Measurements from ENCODE around the gene ZBTB5. TPM values are rescaled to one million over a fixed set of nuclear protein-coding genes. Genes with fewer than 3 reads are reported as not detected.
A peak's percentile ranks its signal among the peaks of the same experiment; 100 is the strongest.

The ZBTB5 gene
- total and polyA plus RNA-seq, 9 of the 15 experiments (the other 6 are each of a cell fraction or from before 2014, with no cell fraction given): 2.3 to 43.2 (median 15.5) TPM

DNA sequence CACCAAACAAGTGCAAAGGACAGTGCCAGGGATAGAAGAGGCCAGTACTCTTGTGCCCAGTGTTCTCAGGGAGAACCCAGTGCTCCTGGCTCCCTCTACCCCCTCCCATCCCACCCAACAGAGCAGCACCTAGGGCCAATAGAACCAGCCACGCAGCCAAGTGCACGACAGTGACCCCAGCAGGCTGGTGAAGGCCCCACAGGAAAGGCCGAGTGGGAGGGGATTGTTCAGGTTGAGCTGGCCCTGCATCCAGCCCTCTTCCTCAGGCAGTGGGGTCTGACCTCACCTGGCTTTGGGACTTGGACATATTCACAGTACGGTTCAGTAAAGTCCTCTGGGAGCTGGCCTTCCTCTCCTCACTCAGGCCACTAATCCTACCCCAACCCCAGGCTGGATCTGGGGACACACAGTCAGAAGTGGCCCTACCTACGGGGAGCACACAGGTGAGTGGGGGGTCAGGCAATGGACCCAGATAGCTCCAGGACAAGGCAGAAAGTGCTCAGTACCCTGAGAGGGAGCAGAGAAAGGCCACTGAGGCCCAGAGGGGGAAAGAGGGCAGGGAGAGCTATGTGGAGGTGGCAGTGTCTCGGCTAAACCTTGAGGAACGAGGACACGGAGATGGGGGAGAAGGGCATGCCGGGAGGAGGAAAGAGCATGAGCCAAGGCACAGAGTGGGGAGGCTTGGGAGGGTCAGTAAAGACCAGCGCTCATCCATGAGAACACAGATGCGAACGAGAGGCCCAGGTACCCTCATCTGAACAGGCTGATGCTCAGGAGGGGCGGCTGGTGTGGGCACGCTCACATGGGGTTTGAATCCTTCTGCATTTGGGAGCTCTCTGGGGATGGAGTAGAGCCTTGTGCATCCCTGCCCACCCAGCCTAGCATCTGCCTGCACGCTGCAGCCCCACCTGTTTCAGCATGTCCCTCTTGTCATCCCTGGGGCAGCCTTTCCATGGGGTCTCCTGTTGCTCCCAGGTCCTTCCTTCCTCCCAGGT, 46.1 kb upstream of the ZBTB5 start:
- H3K79me2 ChIP-seq (ENCODE audit: control insufficient read depth, insufficient read depth, low read length): no peaks in the 10 kb centered on the region
- H3K27ac ChIP-seq (ENCODE audit: extremely low read depth, low read depth, low read length): no peak overlapping the region; the same call in 2 of the 3 replicates
- H3K27me3 ChIP-seq (ENCODE audit: control insufficient read depth in 2 of 2, insufficient read depth in 2 of 2, low read length in 2 of 2): no peaks in the 10 kb centered on the region
- POLR2A ChIA-PET: interaction anchor here (0.8 to 3.0 kb wide), 12 partner anchors 9 to 89 kb away, joined by 3 to 12 read pairs (median 4); partner anchors contain the start of genes GRHPR and POLR1E
- H3K36me3 ChIP-seq (ENCODE audit: control insufficient read depth, insufficient read depth, low read length): peaks cover 27% of the 10 kb centered on the region
- BruUV-seq (replicated peaks): no TSS peak
- H3K9me1 ChIP-seq (ENCODE audit: control insufficient read depth, insufficient read depth, low read length): peaks cover 3% of the 10 kb centered on the region
- H3K4me3 ChIP-seq: no peak overlapping the region
- ATAC-seq (peak; percentile 99), DNase-seq (ENCODE audit: extremely low read depth in 1 of 4, low spot score in 3 of 4) (peak; percentile 62 to 83 (median 75)), FAIRE-seq (peak; percentile 80)
- no peaks in the 10 kb centered on the region for H3K9me3 ChIP-seq (replicated peaks; ENCODE audit: control insufficient read depth, insufficient read depth, low read depth, low read length)
- intact Hi-C loops (cut with micrococcal nuclease) (no loop called here), in situ Hi-C loops (cut with MboI) (no loop called here)
- H4K20me1 ChIP-seq (replicated peaks; ENCODE audit: control insufficient read depth, insufficient read depth, low read length): peaks cover 11% of the 10 kb centered on the region; the same call in 1 of the 2 replicates
- no peak overlapping the region for H2AFZ ChIP-seq (ENCODE audit: low read depth, low read length)
- H3K9ac ChIP-seq (ENCODE audit: insufficient read depth in 1 of 2, low read depth in 2 of 2, low read length in 2 of 2): peak overlapping the region in 1 of 2 experiments; percentile 55; a peak in 2 of 4 replicates
- no peak overlapping the region for H3K4me2 ChIP-seq (ENCODE audit: insufficient read depth, low read length)
- WGBS (ENCODE audit: insufficient coverage, low coverage, missing lambda C conversion rate): 62% methylated on average over 15 of the region's 15 CpGs
- H3K4me1 ChIP-seq (replicated peaks in 1 of 2; ENCODE audit: control insufficient read depth in 2 of 2, insufficient read depth in 2 of 2, low read length in 2 of 2): peaks cover 4 to 5% of the 10 kb centered on the region in 2 experiments; a peak in 2 of 5 replicates
- CTCF ChIA-PET (ENCODE audit: low intra/inter-chr PET ratio): interaction anchor here (1.2 kb wide), 1 partner anchor 96 kb away, joined by 6 read pairs; no protein-coding TSS in a partner anchor
- TF ChIP-seq MYNN (IDR thresholded peaks at IDR 0.05) (no peak), MYNN (CRISPR knock-in tag; IDR thresholded peaks at IDR 0.05) (no peak), ZNF695 (CRISPR knock-in tag; IDR thresholded peaks at IDR 0.05) (no peak), POLR2AphosphoS5 (IDR thresholded peaks at IDR 0.05; ENCODE audit: control insufficient read depth, insufficient read depth, low read depth, low read length) (0 out of 2 replicates have a peak, but pooled peaks have one; percentile 30), POLR2A (conservative IDR thresholded peaks at IDR 0.05) (peak; percentile 60; the same call in 1 of the 2 replicates), RAD21 (CRISPR knock-in tag; conservative IDR thresholded peaks at IDR 0.05 in 1 of 2, IDR thresholded peaks at IDR 0.05 in 1 of 2) (peak in 1 of 2 experiments; percentile 25; a peak in 2 of 4 replicates), POLR2G (IDR thresholded peaks at IDR 0.05; ENCODE audit: low read depth, low read length) (peak; percentile 52), ZBTB7A (IDR thresholded peaks at IDR 0.05; ENCODE audit: borderline replicate concordance, control insufficient read depth, low read depth, low read length) (peak; percentile 34; the same call in 1 of the 2 replicates), POLR2B (IDR thresholded peaks at IDR 0.05; ENCODE audit: low read depth, partially characterized antibody) (peak; percentile 40)
- TF ChIP-seq, protein P1, sequence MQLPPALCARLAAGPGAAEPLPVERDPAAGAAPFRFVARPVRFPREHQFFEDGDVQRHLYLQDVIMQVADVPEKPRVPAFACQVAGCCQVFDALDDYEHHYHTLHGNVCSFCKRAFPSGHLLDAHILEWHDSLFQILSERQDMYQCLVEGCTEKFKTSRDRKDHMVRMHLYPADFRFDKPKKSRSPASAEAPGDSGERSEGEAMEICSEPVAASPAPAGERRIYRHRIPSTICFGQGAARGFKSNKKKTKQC (CRISPR knock-in tag; IDR thresholded peaks at IDR 0.05): 0 out of 2 replicates have a peak, but pooled peaks have one; percentile 16
- TF ChIP-seq, protein P2, sequence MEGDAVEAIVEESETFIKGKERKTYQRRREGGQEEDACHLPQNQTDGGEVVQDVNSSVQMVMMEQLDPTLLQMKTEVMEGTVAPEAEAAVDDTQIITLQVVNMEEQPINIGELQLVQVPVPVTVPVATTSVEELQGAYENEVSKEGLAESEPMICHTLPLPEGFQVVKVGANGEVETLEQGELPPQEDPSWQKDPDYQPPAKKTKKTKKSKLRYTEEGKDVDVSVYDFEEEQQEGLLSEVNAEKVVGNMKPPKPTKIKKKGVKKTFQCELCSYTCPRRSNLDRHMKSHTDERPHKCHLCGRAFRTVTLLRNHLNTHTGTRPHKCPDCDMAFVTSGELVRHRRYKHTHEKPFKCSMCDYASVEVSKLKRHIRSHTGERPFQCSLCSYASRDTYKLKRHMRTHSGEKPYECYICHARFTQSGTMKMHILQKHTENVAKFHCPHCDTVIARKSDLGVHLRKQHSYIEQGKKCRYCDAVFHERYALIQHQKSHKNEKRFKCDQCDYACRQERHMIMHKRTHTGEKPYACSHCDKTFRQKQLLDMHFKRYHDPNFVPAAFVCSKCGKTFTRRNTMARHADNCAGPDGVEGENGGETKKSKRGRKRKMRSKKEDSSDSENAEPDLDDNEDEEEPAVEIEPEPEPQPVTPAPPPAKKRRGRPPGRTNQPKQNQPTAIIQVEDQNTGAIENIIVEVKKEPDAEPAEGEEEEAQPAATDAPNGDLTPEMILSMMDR (IDR thresholded peaks at IDR 0.05 in 2 of 3, conservative IDR thresholded peaks at IDR 0.05 in 1 of 3; ENCODE audit: insufficient read depth in 2 of 3, low read depth in 1 of 3, low read length in 3 of 3): peak; percentile 66 to 80 (median 73)
- TF ChIP-seq, protein P3, sequence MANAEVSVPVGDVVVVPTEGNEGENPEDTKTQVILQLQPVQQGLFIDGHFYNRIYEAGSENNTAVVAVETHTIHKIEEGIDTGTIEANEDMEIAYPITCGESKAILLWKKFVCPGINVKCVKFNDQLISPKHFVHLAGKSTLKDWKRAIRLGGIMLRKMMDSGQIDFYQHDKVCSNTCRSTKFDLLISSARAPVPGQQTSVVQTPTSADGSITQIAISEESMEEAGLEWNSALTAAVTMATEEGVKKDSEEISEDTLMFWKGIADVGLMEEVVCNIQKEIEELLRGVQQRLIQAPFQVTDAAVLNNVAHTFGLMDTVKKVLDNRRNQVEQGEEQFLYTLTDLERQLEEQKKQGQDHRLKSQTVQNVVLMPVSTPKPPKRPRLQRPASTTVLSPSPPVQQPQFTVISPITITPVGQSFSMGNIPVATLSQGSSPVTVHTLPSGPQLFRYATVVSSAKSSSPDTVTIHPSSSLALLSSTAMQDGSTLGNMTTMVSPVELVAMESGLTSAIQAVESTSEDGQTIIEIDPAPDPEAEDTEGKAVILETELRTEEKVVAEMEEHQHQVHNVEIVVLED (CRISPR knock-in tag; IDR thresholded peaks at IDR 0.05): no peak
- TF ChIP-seq, protein P4, sequence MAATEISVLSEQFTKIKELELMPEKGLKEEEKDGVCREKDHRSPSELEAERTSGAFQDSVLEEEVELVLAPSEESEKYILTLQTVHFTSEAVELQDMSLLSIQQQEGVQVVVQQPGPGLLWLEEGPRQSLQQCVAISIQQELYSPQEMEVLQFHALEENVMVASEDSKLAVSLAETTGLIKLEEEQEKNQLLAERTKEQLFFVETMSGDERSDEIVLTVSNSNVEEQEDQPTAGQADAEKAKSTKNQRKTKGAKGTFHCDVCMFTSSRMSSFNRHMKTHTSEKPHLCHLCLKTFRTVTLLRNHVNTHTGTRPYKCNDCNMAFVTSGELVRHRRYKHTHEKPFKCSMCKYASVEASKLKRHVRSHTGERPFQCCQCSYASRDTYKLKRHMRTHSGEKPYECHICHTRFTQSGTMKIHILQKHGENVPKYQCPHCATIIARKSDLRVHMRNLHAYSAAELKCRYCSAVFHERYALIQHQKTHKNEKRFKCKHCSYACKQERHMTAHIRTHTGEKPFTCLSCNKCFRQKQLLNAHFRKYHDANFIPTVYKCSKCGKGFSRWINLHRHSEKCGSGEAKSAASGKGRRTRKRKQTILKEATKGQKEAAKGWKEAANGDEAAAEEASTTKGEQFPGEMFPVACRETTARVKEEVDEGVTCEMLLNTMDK (IDR thresholded peaks at IDR 0.05; ENCODE audit: borderline replicate concordance, insufficient read depth, low read depth, low read length, poor library complexity, severe bottlenecking): peak; percentile 58

All from K562 (cell line).